Tibial nerve (tissue), 4 donors: ENCODE results near the gene C2CD5.

Experiments used
- CTCF ChIP-seq, 5 experiments: fragments of 200-600 bp in 3 of 5; fragments of 450-650 bp in 2 of 5; sonication (generic) in 3 of 5; IDR thresholded peaks; one replicate each; pipeline ENCODE4 v1.5.1; 2016 to 2019; ENCODE audit warnings: antibody characterized with exemption in 5 of 5, mild to moderate bottlenecking in 3 of 5, moderate library complexity in 2 of 5
- EP300 ChIP-seq, 2 donors: sonication (generic); formaldehyde crosslinking; IDR thresholded peaks; one replicate each; pipeline ENCODE4 v1.6.1; 2017; ENCODE audit warnings: antibody characterized with exemption in 2 of 2, mild to moderate bottlenecking in 1 of 2
- POLR2A ChIP-seq, 2 donors: fragments of 450-650 bp; IDR thresholded peaks; one replicate each; pipeline ENCODE4 v1.6.1; 2017; ENCODE audit warnings: antibody characterized with exemption in 2 of 2, mild to moderate bottlenecking in 2 of 2, moderate library complexity in 2 of 2

- TF ChIP-seq CTCF (IDR thresholded peaks at IDR 0.05) (no peak), EP300 (IDR thresholded peaks at IDR 0.05) (no peak), POLR2A (IDR thresholded peaks at IDR 0.05) (no peak)
Measured at GRCh38 chr12:22494319-22494718, 50.0 kb downstream of the C2CD5 start.
